Esophagus muscularis mucosa (tissue), 4 donors: ENCODE results near the gene RAB40C. TPM values are rescaled to one million over a fixed set of nuclear protein-coding genes. Genes with fewer than 3 reads are reported as not detected.

Experiments
- DNase-seq: peaks from one replicate; pipeline ENCODE4 v3.0.0-alpha.2; 2017; ENCODE audit errors: extremely low spot score
- H3K27ac ChIP-seq, 4 donors: fragments of 200-600 bp; sonication (generic); replicated peaks in 1 of 4; 1 replicate in 3 of 4; 2 replicates in 1 of 4; pipeline ENCODE4 v1.5.1; 2016 to 2019; ENCODE audit warnings: mild to moderate bottlenecking in 1 of 4
- H3K27me3 ChIP-seq, 4 donors: fragments of 200-600 bp; sonication (generic); one replicate each; pipeline versions ENCODE4 v1.5.1 to v1.6.0; 2016 to 2019
- H3K36me3 ChIP-seq, 4 donors: fragments of 200-600 bp; sonication (generic); one replicate each; pipeline ENCODE4 v1.5.1; 2016 to 2019
- H3K4me1 ChIP-seq, 4 donors: fragments of 200-600 bp; sonication (generic); one replicate each; pipeline ENCODE4 v1.5.1; 2016 to 2019
- H3K4me3 ChIP-seq, 4 donors: fragments of 200-600 bp; sonication (generic); 1 replicate in 2 of 4; 2 replicates in 2 of 4; pipeline ENCODE4 v1.5.1; 2016 to 2019; ENCODE audit warnings: mild to moderate bottlenecking in 4 of 4, moderate library complexity in 1 of 4
- H3K9me3 ChIP-seq, 4 donors: fragments of 200-600 bp; sonication (generic); 1 replicate in 3 of 4; 2 replicates in 1 of 4; pipeline ENCODE4 v1.5.1; 2016 to 2019
- CTCF ChIP-seq, 3 experiments: fragments of 200-600 bp in 2 of 3; fragments of 450-650 bp in 1 of 3; sonication (generic) in 2 of 3; IDR thresholded peaks; one replicate each; pipeline ENCODE4 v1.5.1; 2017 to 2019; ENCODE audit warnings: antibody characterized with exemption in 3 of 3, mild to moderate bottlenecking in 2 of 3, moderate library complexity in 1 of 3
- EP300 ChIP-seq: sonication (generic); formaldehyde crosslinking; IDR thresholded peaks from one replicate; pipeline ENCODE4 v1.6.1; 2017; ENCODE audit warnings: antibody characterized with exemption
- POLR2A ChIP-seq: fragments of 450-650 bp; IDR thresholded peaks from one replicate; pipeline ENCODE4 v1.6.1; 2017; ENCODE audit warnings: antibody characterized with exemption, moderate library complexity, mild to moderate bottlenecking, low read depth
- POLR2AphosphoS5 ChIP-seq, 2 donors: sonication (generic); formaldehyde crosslinking; IDR thresholded peaks; one replicate each; pipeline ENCODE4 v1.6.1; 2017; ENCODE audit warnings: antibody characterized with exemption in 2 of 2
- WGBS: methylation state at CpG from one replicate; pipeline ENCODE4 v1.1.5; 2018; 5-methylcytosine and 5-hydroxymethylcytosine counted together
- intact Hi-C: fragments of 100-400 bp; cut with DNase I; formaldehyde crosslinking; loops from one replicate; pipeline ENCODE4 v1.15.1; 2023
- total RNA-seq, 4 donors: library from RNA; depleted of rRNA; stranded (reverse); fragments of >200 nt; gene quantifications; one replicate each; pipeline versions ENCODE4 v1.1.0 to v1.2.1, GENCODE V29; 2016

RAB40C gene
- total RNA-seq, 4 donors from 2014 or later: 20.8 to 25.3 (median 23.0) TPM

- intact Hi-C loops: no loop called here
These were observed 52.6 kb downstream of the RAB40C start for GRCh38 chr16:642189-643049.

GRCh38 chr16:643050-643368 is 53.1 kb downstream of the RAB40C start:
- peak overlapping the region; percentile 91 to 97 (median 94) for H3K4me3 ChIP-seq
- H3K27ac ChIP-seq: peak overlapping the region; percentile 80 to 94 (median 92)
- H3K4me1 ChIP-seq: peaks cover 42 to 86% (median 68%) of the 10 kb centered on the region in 4 donors
- H3K36me3 ChIP-seq: peaks cover 0 to 5% (median 4%) of the 10 kb centered on the region in 4 donors
- no peaks in the 10 kb centered on the region for H3K27me3 ChIP-seq
- DNase-seq: no peak
- intact Hi-C loops: no loop called here
- no peak for TF ChIP-seq POLR2AphosphoS5 (IDR thresholded peaks at IDR 0.05)
- TF ChIP-seq CTCF (IDR thresholded peaks at IDR 0.05): no peak
- TF ChIP-seq POLR2A: no peak
- TF ChIP-seq EP300: no peak
- H3K9me3 ChIP-seq: no peaks in the 10 kb centered on the region
- 89% methylated on average over 8 of the region's 13 CpGs for WGBS

More at GRCh38 chr16:642189-643049, 52.6 kb downstream of the RAB40C start:
- no peaks in the 10 kb centered on the region for H3K27me3 ChIP-seq
- DNase-seq: no peak
- peak in 1 of 2 donors; percentile 3 for TF ChIP-seq POLR2AphosphoS5 (IDR thresholded peaks at IDR 0.05)
- TF ChIP-seq POLR2A: no peak
- 9% methylated on average over 20 of the region's 72 CpGs for whole genome bisulfite sequencing
- H3K36me3 ChIP-seq: peaks cover 0 to 5% (median 4%) of the 10 kb centered on the region in 4 donors
- H3K4me3 ChIP-seq: peak overlapping the region; percentile 91 to 97 (median 94)
- H3K9me3 ChIP-seq: no peaks in the 10 kb centered on the region
- peaks cover 42 to 86% (median 68%) of the 10 kb centered on the region in 4 donors for H3K4me1 ChIP-seq
- peak overlapping the region; percentile 80 to 94 (median 92) for H3K27ac ChIP-seq

GRCh38 chr16:644556-644955 is 54.7 kb downstream of the RAB40C start:
- peaks cover 0 to 5% (median 4%) of the 10 kb centered on the region in 4 donors for H3K36me3 ChIP-seq
- TF ChIP-seq CTCF (IDR thresholded peaks at IDR 0.05) (no peak), POLR2AphosphoS5 (IDR thresholded peaks at IDR 0.05) (no peak), EP300 (no peak), POLR2A (no peak)
- H3K27me3 ChIP-seq: no peaks in the 10 kb centered on the region
- no peak overlapping the region for H3K4me3 ChIP-seq
- H3K4me1 ChIP-seq: peaks cover 49 to 88% (median 73%) of the 10 kb centered on the region in 4 donors
- DNase-seq: no peak
- intact Hi-C loops: no loop called here
- no peak overlapping the region for H3K27ac ChIP-seq
- H3K9me3 ChIP-seq: no peaks in the 10 kb centered on the region
- 88% methylated on average over 12 of the region's 12 CpGs for WGBS

GRCh38 chr16:645852-646678 is 56.2 kb downstream of the RAB40C start:
- TF ChIP-seq CTCF (IDR thresholded peaks at IDR 0.05): no peak
- no peak for TF ChIP-seq POLR2AphosphoS5 (IDR thresholded peaks at IDR 0.05)
- no peak for TF ChIP-seq EP300
- TF ChIP-seq POLR2A: no peak
- Histone ChIP-seq H3K4me3 (no peak overlapping the region), H3K27me3 (no peaks in the 10 kb centered on the region), H3K36me3 (peaks cover 0 to 5% (median 4%) of the 10 kb centered on the region in 4 donors), H3K9me3 (no peaks in the 10 kb centered on the region), H3K4me1 (peaks cover 55 to 95% (median 78%) of the 10 kb centered on the region in 4 donors), H3K27ac (peak overlapping the region in 3 of 4 donors; percentile 47 to 57 (median 48))
- WGBS: 73% methylated on average over 13 of the region's 32 CpGs
- intact Hi-C loops: no loop called here
- no peak for DNase-seq
